Upper lobe of right lung (tissue), 1 donor: ENCODE data around the gene MAP3K5. TPM values are rescaled to one million over a fixed set of nuclear protein-coding genes. Genes with fewer than 3 reads are reported as not detected.

Source experiments
- ATAC-seq: fragments of 200-7000 bp; cut with Tn5 transposase; one replicate; pipeline ENCODE4 v1.9.1; 2020; ENCODE audit warnings: mild to moderate bottlenecking, moderate library complexity
- DNase-seq: peaks from one replicate; pipeline ENCODE4 v3.0.0-alpha.2; 2020
- H3K27ac ChIP-seq: fragments of 200-600 bp; one replicate; pipeline ENCODE4 v1.8.0; 2022
- H3K27me3 ChIP-seq: fragments of 200-600 bp; one replicate; pipeline ENCODE4 v1.8.0; 2022; ENCODE audit warnings: mild to moderate bottlenecking
- H3K36me3 ChIP-seq: fragments of 200-600 bp; one replicate; pipeline ENCODE4 v1.8.0; 2022
- H3K4me1 ChIP-seq: fragments of 200-600 bp; one replicate; pipeline ENCODE4 v1.8.0; 2022
- H3K4me3 ChIP-seq: fragments of 200-600 bp; one replicate; pipeline ENCODE4 v1.8.0; 2022; ENCODE audit warnings: mild to moderate bottlenecking
- H3K9me3 ChIP-seq: fragments of 200-600 bp; one replicate; pipeline ENCODE4 v1.8.0; 2022
- CTCF ChIP-seq: fragments of 200-600 bp; IDR thresholded peaks from one replicate; pipeline ENCODE4 v1.8.0; 2022; ENCODE audit warnings: antibody characterized with exemption
- intact Hi-C: fragments of 100-400 bp; cut with DNase I; formaldehyde crosslinking; loops from one replicate; pipeline ENCODE4 v1.11.0; 2022
- total RNA-seq: library from RNA; stranded (reverse); fragmentation: NEBNext Ultra II Directional; extraction: Animal tissue kit (Norgen Biotek cat#: 25700); gene quantifications from one replicate; pipeline ENCODE4 v1.2.1, GENCODE V29; 2021
- donor health status: DM: no; HTN: yes; CAD: no; lungs with severe emphysema.

Gene MAP3K5
- total RNA-seq, 1 donor from 2014 or later = 32.5 TPM

GRCh38 chr6:136647363-136647852 is 144.9 kb downstream of the MAP3K5 start:
- intact Hi-C loops = no loop called here
- ATAC-seq (peak; percentile 46), DNase-seq (no peak)
- no peak overlapping the region for H3K4me3 ChIP-seq
- no peak for TF ChIP-seq CTCF
- H3K9me3 ChIP-seq = no peaks in the 10 kb centered on the region
- H3K27me3 ChIP-seq = no peaks in the 10 kb centered on the region
- H3K27ac ChIP-seq = peak overlapping the region; percentile 52
- peaks cover 27% of the 10 kb centered on the region for H3K4me1 ChIP-seq
- peaks cover 14% of the 10 kb centered on the region for H3K36me3 ChIP-seq

- intact Hi-C loops = no loop called here
Measured at GRCh38 chr6:136646377-136646776, 145.9 kb downstream of the MAP3K5 start.

GRCh38 chr6:136644597-136644952 is 147.7 kb downstream of the MAP3K5 start:
- TF ChIP-seq CTCF = no peak
- Histone ChIP-seq H3K27me3 (no peaks in the 10 kb centered on the region), H3K4me1 (peaks cover 27% of the 10 kb centered on the region), H3K4me3 (no peak overlapping the region), H3K36me3 (peaks cover 5% of the 10 kb centered on the region), H3K9me3 (no peaks in the 10 kb centered on the region), H3K27ac (peak overlapping the region; percentile 24)
- DNase-seq (no peak), ATAC-seq (peak; percentile 4)
- intact Hi-C loops = loop anchor here (5.0 kb wide), 1 partner anchor 148 kb away; the partner anchor contains the start of gene MAP3K5

More at GRCh38 chr6:136646377-136646776, 145.9 kb downstream of the MAP3K5 start:
- no peak for TF ChIP-seq CTCF
- DNase-seq = no peak
- no peak overlapping the region for H3K4me3 ChIP-seq
- no peaks in the 10 kb centered on the region for H3K27me3 ChIP-seq
- peaks cover 27% of the 10 kb centered on the region for H3K4me1 ChIP-seq
- H3K27ac ChIP-seq = no peak overlapping the region
- peaks cover 14% of the 10 kb centered on the region for H3K36me3 ChIP-seq
- ATAC-seq = no peak
- H3K9me3 ChIP-seq = no peaks in the 10 kb centered on the region

- intact Hi-C loops = loop anchor here (5.0 kb wide), 1 partner anchor 148 kb away; the partner anchor contains the start of gene MAP3K5
- no peaks in the 10 kb centered on the region for H3K9me3 ChIP-seq
- ATAC-seq = peak; percentile 99
- H3K4me3 ChIP-seq = no peak overlapping the region
- peaks cover 27% of the 10 kb centered on the region for H3K4me1 ChIP-seq
- H3K36me3 ChIP-seq = peaks cover 5% of the 10 kb centered on the region
- TF ChIP-seq CTCF = peak; percentile 95
- H3K27me3 ChIP-seq = no peaks in the 10 kb centered on the region
- peak; percentile 89 for DNase-seq
- peak overlapping the region; percentile 24 for H3K27ac ChIP-seq
Measured at GRCh38 chr6:136643850-136644596, 148.3 kb downstream of the MAP3K5 start.

- DNase-seq = no peak
- intact Hi-C loops = loop anchor here (5.0 kb wide), 1 partner anchor 150 kb away; the partner anchor contains the start of gene MAP3K5
- ATAC-seq = no peak
- Histone ChIP-seq H3K36me3 (peaks cover 8% of the 10 kb centered on the region), H3K4me3 (no peak overlapping the region), H3K27me3 (no peaks in the 10 kb centered on the region), H3K4me1 (peaks cover 16% of the 10 kb centered on the region), H3K9me3 (no peaks in the 10 kb centered on the region), H3K27ac (no peak overlapping the region)
- TF ChIP-seq CTCF = no peak
Measured at GRCh38 chr6:136641873-136642465, 150.3 kb downstream of the MAP3K5 start.
